Immature natural killer cell (primary cell): Measurements from ENCODE around the gene TRAPPC12. TPM values are rescaled to one million over a fixed set of nuclear protein-coding genes. Genes with fewer than 3 reads are reported as not detected.
"Not testable (repeated sequence)": the region's sequence is repeated elsewhere in the genome, so short reads cannot be mapped to it uniquely, and the experiment has no call there.

ENCODE experiments used
- DNase-seq, 3 donors: peaks; one replicate each; pipeline ENCODE4 v3.0.0; 2022; ENCODE audit warnings: mixed read lengths in 1 of 3
- H3K27ac Mint-ChIP-seq, 6 donors: one replicate each; pipeline ENCODE4 v1.8.0; 2020; ENCODE audit warnings: mixed read lengths in 6 of 6, mild to moderate bottlenecking in 5 of 6, inconsistent platforms in 4 of 6, moderate library complexity in 3 of 6
- H3K27me3 Mint-ChIP-seq, 3 donors: one replicate each; pipeline ENCODE4 v1.8.0; 2020 to 2021; ENCODE audit warnings: low read depth in 3 of 3, mild to moderate bottlenecking in 3 of 3, mixed read lengths in 3 of 3, moderate library complexity in 3 of 3, inconsistent platforms in 1 of 3
- H3K36me3 Mint-ChIP-seq, 3 donors: one replicate each; pipeline ENCODE4 v1.8.0; 2020; ENCODE audit warnings: mixed read lengths in 3 of 3, inconsistent platforms in 2 of 3, mild to moderate bottlenecking in 2 of 3
- H3K4me1 Mint-ChIP-seq, 2 donors: one replicate each; pipeline ENCODE4 v1.8.0; 2020; ENCODE audit warnings: inconsistent platforms in 2 of 2, mild to moderate bottlenecking in 2 of 2, mixed read lengths in 2 of 2, moderate library complexity in 1 of 2
- H3K4me3 Mint-ChIP-seq, 5 donors: one replicate each; pipeline ENCODE4 v1.8.0; 2020; ENCODE audit warnings: mild to moderate bottlenecking in 5 of 5, mixed read lengths in 5 of 5, inconsistent platforms in 3 of 5, moderate library complexity in 3 of 5
- H3K9me3 Mint-ChIP-seq, 6 donors: one replicate each; pipeline ENCODE4 v1.8.0; 2020; ENCODE audit warnings: mild to moderate bottlenecking in 6 of 6, mixed read lengths in 6 of 6, inconsistent platforms in 4 of 6, moderate library complexity in 3 of 6
- polyA plus RNA-seq, 3 donors: library from polyadenylated mRNA; unstranded; fragments of 300-500 nt; fragmentation: Illumina TruSeq; gene quantifications; one replicate each; pipeline ENCODE4 v1.2.3, GENCODE V29; 2021

Gene TRAPPC12
- polyA plus RNA-seq, 3 donors from 2014 or later = 14.4 to 41.4 (median 19.9) TPM

DNA sequence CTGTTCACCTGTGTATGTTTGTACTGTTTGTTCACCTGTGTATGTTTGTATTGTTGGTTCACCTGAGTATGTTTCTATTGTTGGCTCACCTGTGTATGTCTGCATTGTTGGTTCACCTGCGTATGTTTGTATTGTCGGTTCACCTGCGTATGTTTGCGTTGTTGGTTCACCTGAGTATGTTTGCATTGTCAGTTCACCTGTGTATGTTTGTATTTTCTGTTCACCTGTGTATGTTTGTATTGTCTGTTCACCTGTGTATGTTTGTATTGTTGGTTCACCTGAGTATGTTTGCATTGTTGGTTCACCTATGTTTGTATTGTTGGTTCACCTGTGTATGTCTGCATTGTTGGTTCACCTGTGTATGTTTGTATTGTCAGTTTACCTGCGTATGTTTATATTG lies 125.2 kb downstream of the TRAPPC12 start:
- no peaks in the 10 kb centered on the region for H3K4me1 Mint-ChIP-seq
- no peaks in the 10 kb centered on the region for H3K9me3 Mint-ChIP-seq
- peaks cover 31 to 41% (median 39%) of the 10 kb centered on the region in 3 donors for H3K36me3 Mint-ChIP-seq
- no peak overlapping the region for H3K27ac Mint-ChIP-seq
- no peak overlapping the region for H3K4me3 Mint-ChIP-seq
- peaks cover 0 to 2% (median 1%) of the 10 kb centered on the region in 3 donors for H3K27me3 Mint-ChIP-seq
- no peak for DNase-seq

DNA sequence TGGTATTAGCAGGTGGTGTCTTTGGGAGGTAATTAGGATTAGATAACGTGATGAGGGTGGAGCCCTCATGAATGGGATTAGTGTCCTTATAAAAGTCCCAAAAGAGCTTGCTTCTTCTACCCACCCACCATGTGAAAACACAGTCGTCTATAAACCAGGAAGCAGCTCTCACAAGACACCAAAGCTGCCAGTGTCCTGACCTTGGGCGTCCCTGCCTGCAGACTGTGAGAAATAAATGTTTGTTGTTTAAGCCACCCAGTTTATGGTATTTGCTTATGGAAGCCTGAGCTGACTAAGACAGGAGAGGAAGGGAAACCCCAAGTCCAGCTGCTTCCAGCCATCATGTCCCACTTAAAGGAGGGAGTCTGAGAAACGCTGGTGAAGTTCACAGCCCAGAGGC lies 126.3 kb downstream of the TRAPPC12 start:
- H3K9me3 Mint-ChIP-seq = peaks cover 0 to 1% (median 0%) of the 10 kb centered on the region in 6 donors
- H3K27ac Mint-ChIP-seq = no peak overlapping the region
- H3K27me3 Mint-ChIP-seq = peaks cover 0 to 2% (median 1%) of the 10 kb centered on the region in 3 donors
- no peak overlapping the region for H3K4me3 Mint-ChIP-seq
- no peak for DNase-seq
- peaks cover 32 to 48% (median 40%) of the 10 kb centered on the region in 3 donors for H3K36me3 Mint-ChIP-seq
- H3K4me1 Mint-ChIP-seq = no peaks in the 10 kb centered on the region

DNA sequence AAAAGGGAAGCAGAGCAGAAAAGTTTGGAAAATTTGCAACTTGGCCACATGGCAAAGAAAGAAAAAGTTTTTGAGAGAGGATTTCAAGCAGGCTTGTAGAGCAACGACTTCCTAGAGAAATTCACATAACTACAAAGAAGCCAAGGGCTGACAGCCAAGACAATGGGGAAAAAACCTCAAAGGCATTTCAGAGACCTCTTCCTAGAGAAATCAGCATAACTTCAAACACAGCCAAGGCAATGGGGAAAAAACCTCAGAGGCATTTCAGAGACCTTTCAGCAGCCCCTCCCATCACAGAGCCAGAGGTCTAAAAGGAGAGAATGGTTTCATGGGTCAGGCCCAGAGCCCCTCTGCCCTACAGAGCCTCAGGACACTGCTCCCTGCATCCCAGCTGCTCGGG lies 132.6 kb downstream of the TRAPPC12 start:
- Mint-ChIP-seq H3K27me3 (peaks cover 0 to 4% (median 0%) of the 10 kb centered on the region in 3 donors), H3K36me3 (peaks cover 47 to 55% (median 53%) of the 10 kb centered on the region in 3 donors), H3K27ac (no peak overlapping the region), H3K9me3 (peaks cover 0 to 11% (median 3%) of the 10 kb centered on the region in 6 donors), H3K4me3 (no peak overlapping the region), H3K4me1 (no peaks in the 10 kb centered on the region)
- DNase-seq = no peak

DNA sequence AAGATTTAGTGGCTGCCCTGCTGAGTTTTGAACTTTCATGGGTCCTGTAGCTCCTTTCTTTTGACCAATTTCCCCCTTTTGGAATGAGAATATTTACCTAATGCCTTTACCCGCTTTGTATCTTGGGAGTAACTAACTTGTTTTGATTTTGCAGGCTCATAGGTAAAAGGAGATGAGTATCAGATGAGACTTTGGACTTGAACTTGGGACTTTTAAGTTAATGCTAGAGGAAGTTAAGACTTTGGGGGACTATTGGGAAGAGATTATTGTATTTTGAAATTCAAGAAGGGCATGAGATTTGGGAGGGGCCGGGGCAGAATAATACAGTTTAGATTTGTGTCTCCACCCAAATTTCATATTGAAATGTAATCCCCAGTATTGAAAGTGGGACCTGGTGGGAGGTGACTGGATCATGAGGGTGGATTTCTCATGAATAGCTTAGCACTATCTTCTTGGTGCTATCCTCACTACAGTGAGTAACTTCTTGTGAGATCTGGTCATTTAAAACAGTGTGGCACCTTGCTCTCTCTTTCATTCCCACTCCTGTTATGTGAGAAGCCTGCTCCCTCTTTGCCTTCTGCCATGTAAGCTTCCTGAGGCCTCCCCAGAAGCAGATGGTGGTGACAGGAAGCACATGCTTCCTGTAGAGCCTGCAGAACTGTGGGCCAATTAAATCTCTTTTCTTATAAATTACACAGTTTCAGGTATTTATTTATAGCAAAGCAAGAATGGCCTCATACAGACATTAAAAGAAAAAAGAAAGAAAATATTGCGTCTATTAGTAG lies 133.7 kb downstream of the TRAPPC12 start:
- Mint-ChIP-seq H3K4me1 (peaks cover 5 to 6% of the 10 kb centered on the region in 2 donors), H3K27me3 (peaks cover 0 to 7% (median 6%) of the 10 kb centered on the region in 3 donors), H3K27ac (no peak overlapping the region), H3K4me3 (no peak overlapping the region), H3K9me3 (peaks cover 0 to 11% (median 3%) of the 10 kb centered on the region in 6 donors), H3K36me3 (peaks cover 39 to 46% (median 43%) of the 10 kb centered on the region in 3 donors)
- DNase-seq = no peak

DNA sequence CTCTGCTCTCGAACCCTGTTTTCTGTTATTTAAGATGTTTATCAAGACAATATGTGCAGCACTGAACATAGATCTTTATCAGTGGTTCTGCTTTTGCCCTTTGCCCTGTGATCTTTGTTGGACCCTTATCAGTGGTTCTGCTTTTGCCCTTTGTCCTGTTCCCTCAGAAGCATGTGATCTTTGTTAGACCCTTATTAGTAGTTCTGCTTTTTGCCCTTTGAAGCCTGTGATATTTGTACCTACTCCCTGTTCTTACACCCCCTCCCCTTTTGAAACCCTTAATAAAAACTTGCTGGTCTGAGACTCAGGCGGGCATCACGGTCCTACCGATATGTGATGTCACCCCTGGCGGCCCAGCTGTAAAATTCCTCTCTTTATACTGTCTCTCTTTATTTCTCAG lies 135.9 kb downstream of the TRAPPC12 start:
- Mint-ChIP-seq H3K9me3 (peaks cover 0 to 11% (median 2%) of the 10 kb centered on the region in 6 donors), H3K4me1 (peaks cover 16% of the 10 kb centered on the region in 2 donors), H3K36me3 (peaks cover 35 to 39% (median 36%) of the 10 kb centered on the region in 3 donors), H3K27me3 (peaks cover 12 to 25% (median 24%) of the 10 kb centered on the region in 3 donors)
- not testable (repeated sequence) for H3K27ac Mint-ChIP-seq, H3K4me3 Mint-ChIP-seq, DNase-seq

DNA sequence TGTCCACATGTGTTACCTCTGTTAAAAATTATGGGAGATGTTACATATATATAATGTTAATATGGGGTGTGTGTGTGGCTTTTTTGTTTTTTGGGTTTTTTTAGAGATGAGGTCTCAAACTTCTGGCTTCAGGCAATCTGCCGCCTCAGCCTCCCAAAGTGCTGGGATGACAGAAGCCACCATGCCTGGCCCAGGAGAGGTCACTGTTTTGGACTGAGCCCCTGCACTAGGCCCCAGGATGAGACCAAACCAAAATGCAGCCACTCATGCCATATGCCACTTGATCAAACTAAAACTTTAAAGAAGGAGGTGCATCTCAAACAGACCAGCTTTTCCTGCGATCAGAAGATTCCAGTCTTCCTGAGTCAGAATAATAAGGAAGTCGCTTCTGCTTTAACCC lies 137.3 kb downstream of the TRAPPC12 start:
- no peak overlapping the region for H3K27ac Mint-ChIP-seq
- peak overlapping the region in 1 of 5 donors; percentile 9 for H3K4me3 Mint-ChIP-seq
- H3K36me3 Mint-ChIP-seq = peaks cover 21 to 26% (median 23%) of the 10 kb centered on the region in 3 donors

DNA sequence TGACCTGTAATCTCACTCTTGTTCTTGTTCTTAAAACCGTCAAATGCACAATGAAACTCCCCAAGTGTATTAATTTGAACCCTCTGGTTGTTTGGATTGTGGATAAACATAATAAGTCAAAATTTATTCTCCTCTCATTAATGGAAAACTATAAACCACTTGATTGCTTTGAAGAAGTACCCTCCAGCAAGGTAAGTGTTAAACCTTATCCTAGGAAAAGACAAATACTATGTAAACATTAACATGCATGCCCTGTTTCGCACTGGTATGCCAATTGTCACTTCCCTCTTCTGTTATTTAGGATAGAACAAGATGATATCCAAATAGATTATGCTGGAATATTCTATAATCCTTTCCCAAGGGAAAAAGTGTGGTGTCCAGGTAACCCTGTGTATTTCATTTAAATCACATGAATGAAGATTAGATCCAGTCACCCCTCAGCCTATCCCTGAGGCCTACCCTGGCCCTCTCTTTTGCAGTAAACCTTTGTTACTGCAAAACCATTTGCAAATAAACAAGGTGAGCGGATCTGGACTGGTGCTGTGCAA lies 138.5 kb downstream of the TRAPPC12 start:
- H3K4me3 Mint-ChIP-seq = peak overlapping the region; percentile 89 to 98 (median 92)
- H3K36me3 Mint-ChIP-seq = peaks cover 17 to 19% (median 17%) of the 10 kb centered on the region in 3 donors
- H3K27ac Mint-ChIP-seq = peak overlapping the region; percentile 82 to 91 (median 88)
- DNase-seq = no peak
- peaks cover 30 to 31% of the 10 kb centered on the region in 2 donors for H3K4me1 Mint-ChIP-seq
- peaks cover 12 to 27% (median 24%) of the 10 kb centered on the region in 3 donors for H3K27me3 Mint-ChIP-seq
- peaks cover 0 to 11% (median 2%) of the 10 kb centered on the region in 6 donors for H3K9me3 Mint-ChIP-seq

More for the DNA sequence above, 137.3 kb downstream of the TRAPPC12 start:
- Mint-ChIP-seq H3K27me3 (peaks cover 12 to 27% (median 24%) of the 10 kb centered on the region in 3 donors), H3K9me3 (peaks cover 0 to 11% (median 2%) of the 10 kb centered on the region in 6 donors), H3K4me1 (peaks cover 28 to 30% of the 10 kb centered on the region in 2 donors)
- no peak for DNase-seq

DNA sequence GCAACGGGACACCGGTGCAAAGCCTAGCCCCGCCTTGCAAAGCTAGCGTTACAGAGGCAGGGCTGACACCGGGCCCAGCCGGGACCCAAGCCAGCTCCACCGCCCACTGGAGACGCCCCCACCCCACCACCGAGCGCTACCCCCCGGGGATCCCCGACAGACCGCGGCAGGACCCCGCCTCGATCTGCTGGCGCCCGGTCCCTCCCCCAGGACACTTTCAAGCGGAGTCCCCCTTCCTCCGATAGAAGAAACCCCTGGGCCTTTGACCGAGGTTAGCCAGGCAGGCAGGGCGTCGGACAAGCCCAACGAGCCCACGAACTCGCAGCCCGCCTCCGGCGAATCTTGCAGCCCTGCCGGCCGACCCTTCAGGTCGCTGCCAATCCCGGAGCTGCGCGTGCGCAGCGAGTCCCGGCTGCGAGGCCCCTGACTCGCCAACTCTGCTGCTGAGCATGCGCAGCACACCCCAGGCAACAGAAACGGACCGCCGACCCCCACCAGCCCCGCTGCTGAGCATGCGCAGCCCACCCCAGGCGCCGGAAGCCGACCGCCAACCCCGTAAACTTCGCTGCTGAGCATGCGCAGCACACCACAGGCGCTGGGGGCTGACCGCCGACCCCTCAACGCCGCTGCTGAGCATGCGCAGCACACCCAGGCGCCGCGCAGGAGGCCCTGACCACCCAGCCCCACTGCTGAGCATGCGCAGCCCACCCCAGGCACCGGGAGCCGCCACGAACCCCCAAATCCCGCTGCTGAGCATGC lies 139.2 kb downstream of the TRAPPC12 start:
- H3K4me3 Mint-ChIP-seq = peak overlapping the region; percentile 89 to 98 (median 92)

DNA sequence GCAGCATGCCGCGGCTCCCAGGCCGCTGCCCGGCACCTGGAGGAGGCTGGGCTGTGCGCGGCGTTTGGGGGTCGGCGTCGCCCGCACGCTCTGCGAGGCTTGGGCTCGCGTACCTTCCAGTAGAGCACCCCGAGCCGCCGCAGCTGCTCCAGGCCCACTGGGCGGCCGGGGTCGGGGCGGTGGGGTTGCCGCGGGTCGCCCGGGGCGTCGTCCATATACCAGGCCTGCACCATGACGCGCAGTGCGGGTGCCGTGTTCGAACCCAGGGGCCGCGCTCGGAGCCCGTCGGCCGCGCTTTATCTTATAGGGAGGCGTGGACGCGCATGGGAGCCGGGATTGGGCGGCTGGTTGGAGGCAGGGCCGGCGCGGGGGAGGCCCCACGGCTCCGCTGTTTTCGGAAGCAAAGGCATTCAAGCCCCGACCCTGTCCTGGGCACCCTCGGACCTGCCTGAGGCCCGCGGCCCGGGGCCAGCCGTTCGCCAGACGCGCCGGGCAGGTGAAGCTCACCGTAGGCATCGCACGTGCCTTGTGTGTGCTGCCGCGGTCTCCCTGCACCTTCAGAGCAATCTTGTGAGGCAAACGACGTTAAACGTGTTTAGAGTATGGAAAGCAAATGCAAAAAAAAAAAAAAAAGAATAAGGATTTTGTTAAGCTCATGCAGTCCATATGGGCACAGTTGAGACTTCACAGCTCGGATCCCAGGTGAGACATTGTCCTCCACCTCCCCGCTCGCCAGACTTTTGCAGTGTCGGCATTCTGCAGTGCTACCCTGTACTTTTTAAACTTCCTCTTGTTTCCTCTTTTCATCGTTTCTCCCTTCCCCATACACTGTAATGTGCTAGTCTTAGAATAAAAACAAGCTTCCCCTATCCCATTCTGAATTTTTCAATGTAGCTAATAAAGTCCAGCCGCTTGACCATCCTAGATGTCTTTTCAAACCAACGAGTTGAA lies 140.0 kb downstream of the TRAPPC12 start, which contains the start of gene ADI1:
ADI1 (minus strand) TSS at position 277 of the 951 bp plus-strand sequence; CDS start at position 233, 44 bp downstream.
- H3K36me3 Mint-ChIP-seq = peaks cover 4 to 6% (median 5%) of the 10 kb centered on the region in 3 donors
- H3K9me3 Mint-ChIP-seq = peaks cover 0 to 11% (median 2%) of the 10 kb centered on the region in 6 donors
- peaks cover 30 to 31% of the 10 kb centered on the region in 2 donors for H3K4me1 Mint-ChIP-seq
- peaks cover 12 to 27% (median 24%) of the 10 kb centered on the region in 3 donors for H3K27me3 Mint-ChIP-seq
- H3K27ac Mint-ChIP-seq = peak within 1 kb of the TSS; percentile 86 to 97 (median 92)
- DNase-seq = peak; percentile 75 to 81 (median 79)
- peak within 1 kb of the TSS; percentile 89 to 98 (median 92) for H3K4me3 Mint-ChIP-seq

More for the DNA sequence above, 139.2 kb downstream of the TRAPPC12 start:
- peaks cover 30 to 31% of the 10 kb centered on the region in 2 donors for H3K4me1 Mint-ChIP-seq
- H3K27me3 Mint-ChIP-seq = peaks cover 12 to 27% (median 24%) of the 10 kb centered on the region in 3 donors
- peaks cover 12 to 14% (median 12%) of the 10 kb centered on the region in 3 donors for H3K36me3 Mint-ChIP-seq
- H3K9me3 Mint-ChIP-seq = peaks cover 0 to 11% (median 2%) of the 10 kb centered on the region in 6 donors
- peak overlapping the region; percentile 85 to 94 (median 90) for H3K27ac Mint-ChIP-seq
- DNase-seq = peak; percentile 99 to 100 (median 100)

DNA sequence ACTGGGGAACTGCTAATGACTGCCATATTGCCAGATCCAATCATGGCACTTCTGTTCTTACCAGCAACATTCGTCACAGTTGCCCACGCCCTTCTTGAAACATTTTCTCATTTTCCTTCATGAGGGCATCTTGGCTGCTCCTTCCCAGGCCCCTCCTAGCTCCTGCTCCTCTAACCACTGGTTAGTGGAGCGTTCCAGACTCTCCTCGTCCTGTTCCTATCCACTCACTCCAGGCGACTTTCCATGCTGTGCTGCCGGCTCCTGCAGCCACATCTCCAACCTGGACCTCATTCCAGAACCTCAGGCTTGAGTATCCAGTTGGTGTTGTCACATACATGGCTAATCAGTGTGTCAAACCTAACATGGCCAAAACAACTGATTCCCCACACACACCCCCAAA lies 141.1 kb downstream of the TRAPPC12 start:
- Mint-ChIP-seq H3K27ac (peak overlapping the region in 5 of 6 donors; percentile 54 to 97 (median 95)), H3K4me1 (peaks cover 30 to 31% of the 10 kb centered on the region in 2 donors), H3K27me3 (peaks cover 12 to 27% (median 24%) of the 10 kb centered on the region in 3 donors), H3K9me3 (peaks cover 0 to 3% (median 1%) of the 10 kb centered on the region in 6 donors), H3K4me3 (peak overlapping the region; percentile 89 to 98 (median 92)), H3K36me3 (peaks cover 0 to 3% (median 2%) of the 10 kb centered on the region in 3 donors)
- no peak for DNase-seq

DNA sequence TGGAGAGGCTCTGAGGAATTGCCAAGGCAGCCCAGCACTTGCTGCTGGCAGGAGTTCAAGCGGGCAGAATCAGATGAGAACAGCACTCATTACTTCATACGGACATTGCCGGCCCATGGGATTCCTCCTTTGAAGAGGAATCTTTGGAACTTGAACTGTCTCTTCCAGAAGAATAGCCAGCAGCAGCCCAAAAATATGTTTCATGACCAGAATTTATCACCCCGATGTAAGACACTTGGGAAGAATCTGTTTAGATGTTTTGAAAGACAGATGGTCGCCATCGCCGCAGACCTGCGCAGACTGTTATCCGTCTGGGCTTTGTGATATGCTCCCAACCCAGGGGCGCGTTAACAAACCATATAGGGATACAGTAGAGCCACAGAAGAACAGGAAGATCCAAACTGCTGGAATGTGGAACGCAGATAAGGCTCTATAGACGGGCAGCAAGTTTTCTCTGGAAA lies 143.5 kb downstream of the TRAPPC12 start:
- Mint-ChIP-seq H3K36me3 (no peaks in the 10 kb centered on the region), H3K4me1 (peaks cover 27 to 28% of the 10 kb centered on the region in 2 donors), H3K27me3 (peaks cover 12 to 24% (median 22%) of the 10 kb centered on the region in 3 donors), H3K27ac (no peak overlapping the region), H3K9me3 (no peaks in the 10 kb centered on the region), H3K4me3 (no peak overlapping the region)
- no peak for DNase-seq

DNA sequence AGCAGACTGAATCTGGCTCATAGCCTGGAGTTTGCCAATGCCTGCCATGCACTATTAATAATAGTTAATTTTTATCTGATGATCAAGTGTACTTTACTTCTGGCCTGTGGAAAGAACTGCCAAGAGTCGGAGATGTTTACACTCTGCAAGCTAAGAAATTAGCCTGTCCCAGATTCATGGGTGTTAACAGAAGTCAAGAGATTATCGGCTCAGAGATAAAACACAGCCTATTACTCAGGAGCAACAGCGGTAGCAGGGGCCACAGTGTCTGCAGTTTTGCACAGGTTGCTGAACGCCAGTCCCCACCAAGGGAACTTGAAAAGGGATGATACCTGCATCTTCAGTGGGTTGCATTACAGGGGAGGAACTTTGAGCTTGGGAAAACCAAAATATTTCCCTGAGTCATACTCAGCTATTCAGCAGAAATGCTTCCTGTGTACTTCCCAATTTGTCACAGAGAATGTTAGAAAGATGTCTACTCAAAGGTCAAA lies 144.1 kb downstream of the TRAPPC12 start:
- Mint-ChIP-seq H3K4me1 (peaks cover 23 to 24% of the 10 kb centered on the region in 2 donors), H3K9me3 (no peaks in the 10 kb centered on the region), H3K4me3 (no peak overlapping the region), H3K27ac (no peak overlapping the region), H3K27me3 (peaks cover 10 to 19% (median 16%) of the 10 kb centered on the region in 3 donors), H3K36me3 (no peaks in the 10 kb centered on the region)
- no peak for DNase-seq
